Measurements from ENCODE around the gene ARMC7. TPM values are rescaled to one million over a fixed set of nuclear protein-coding genes. Genes with fewer than 3 reads are reported as not detected.

ARMC7 gene
- total RNA-seq, 4 donors from 2014 or later, result 10.6 to 14.7 (median 11.9) TPM

- no peak for DNase-seq (ENCODE audit: low spot score in 2 of 2)
Observed at GRCh38 chr17:75079023-75079373, 30.8 kb upstream of the ARMC7 start.

GRCh38 chr17:75081611-75082540 lies 27.9 kb upstream of the ARMC7 start:
- intact Hi-C loops (cut with DNase I; ENCODE audit: low total_unique reads), result no loop called here
- DNase-seq (ENCODE audit: low spot score in 2 of 2), result no peak
- TF ChIP-seq, protein P1, sequence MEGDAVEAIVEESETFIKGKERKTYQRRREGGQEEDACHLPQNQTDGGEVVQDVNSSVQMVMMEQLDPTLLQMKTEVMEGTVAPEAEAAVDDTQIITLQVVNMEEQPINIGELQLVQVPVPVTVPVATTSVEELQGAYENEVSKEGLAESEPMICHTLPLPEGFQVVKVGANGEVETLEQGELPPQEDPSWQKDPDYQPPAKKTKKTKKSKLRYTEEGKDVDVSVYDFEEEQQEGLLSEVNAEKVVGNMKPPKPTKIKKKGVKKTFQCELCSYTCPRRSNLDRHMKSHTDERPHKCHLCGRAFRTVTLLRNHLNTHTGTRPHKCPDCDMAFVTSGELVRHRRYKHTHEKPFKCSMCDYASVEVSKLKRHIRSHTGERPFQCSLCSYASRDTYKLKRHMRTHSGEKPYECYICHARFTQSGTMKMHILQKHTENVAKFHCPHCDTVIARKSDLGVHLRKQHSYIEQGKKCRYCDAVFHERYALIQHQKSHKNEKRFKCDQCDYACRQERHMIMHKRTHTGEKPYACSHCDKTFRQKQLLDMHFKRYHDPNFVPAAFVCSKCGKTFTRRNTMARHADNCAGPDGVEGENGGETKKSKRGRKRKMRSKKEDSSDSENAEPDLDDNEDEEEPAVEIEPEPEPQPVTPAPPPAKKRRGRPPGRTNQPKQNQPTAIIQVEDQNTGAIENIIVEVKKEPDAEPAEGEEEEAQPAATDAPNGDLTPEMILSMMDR (IDR thresholded peaks at IDR 0.05), result no peak
- no peak for TF ChIP-seq POLR2A (IDR thresholded peaks at IDR 0.05)
- H3K4me3 ChIP-seq (ENCODE audit: low read depth, poor library complexity, severe bottlenecking), result no peak overlapping the region
- 83 to 86% methylated on average over 13 of the region's 13 CpGs for WGBS, 2 donors

More at GRCh38 chr17:75079023-75079373, 30.8 kb upstream of the ARMC7 start:
- 46 to 56% methylated on average over 7 to 8 of the region's 8 CpGs for WGBS, 2 donors
- TF ChIP-seq POLR2A (IDR thresholded peaks at IDR 0.05), result no peak
- TF ChIP-seq, protein P1 (IDR thresholded peaks at IDR 0.05), result no peak
- intact Hi-C loops (cut with DNase I; ENCODE audit: low total_unique reads), result no loop called here
- no peak overlapping the region for H3K4me3 ChIP-seq (ENCODE audit: low read depth, poor library complexity, severe bottlenecking)

DNA sequence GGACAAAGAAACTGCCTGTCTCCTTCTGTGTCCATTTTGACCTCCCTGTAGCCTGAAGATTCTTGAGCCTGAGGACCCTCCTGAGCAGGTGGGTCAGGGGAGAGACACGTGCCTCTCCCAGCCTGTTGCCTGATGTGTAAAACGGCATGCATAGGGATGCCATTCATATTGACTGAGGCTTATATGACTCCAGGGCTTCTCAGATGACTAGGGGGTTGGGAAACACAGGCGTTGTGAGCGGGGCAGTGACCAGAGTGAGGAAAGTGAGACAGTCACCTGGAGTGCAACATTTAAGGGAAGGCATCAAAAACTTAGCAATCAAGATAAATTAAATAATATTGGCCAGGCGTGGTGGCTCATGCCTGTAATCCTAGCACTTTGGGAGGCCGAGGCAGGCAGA lies 27.1 kb upstream of the ARMC7 start:
- WGBS, 2 donors, result 81 to 88% methylated on average over 6 of the region's 6 CpGs
- intact Hi-C loops (cut with DNase I; ENCODE audit: low total_unique reads), result no loop called here
- no peak for DNase-seq (ENCODE audit: low spot score in 2 of 2)
- H3K4me3 ChIP-seq (ENCODE audit: low read depth, poor library complexity, severe bottlenecking), result no peak overlapping the region
- TF ChIP-seq POLR2A (IDR thresholded peaks at IDR 0.05), result no peak
- TF ChIP-seq, protein P1 (IDR thresholded peaks at IDR 0.05), result no peak

GRCh38 chr17:75084039-75084660 lies 25.6 kb upstream of the ARMC7 start:
- WGBS, 2 donors, result 59 to 70% methylated on average over 11 to 14 of the region's 14 CpGs
- TF ChIP-seq, protein P1 (IDR thresholded peaks at IDR 0.05), result no peak
- no peak for TF ChIP-seq POLR2A (IDR thresholded peaks at IDR 0.05)
- no peak for DNase-seq (ENCODE audit: low spot score in 2 of 2)
- intact Hi-C loops (cut with DNase I; ENCODE audit: low total_unique reads), result no loop called here
- H3K4me3 ChIP-seq (ENCODE audit: low read depth, poor library complexity, severe bottlenecking), result no peak overlapping the region

DNA sequence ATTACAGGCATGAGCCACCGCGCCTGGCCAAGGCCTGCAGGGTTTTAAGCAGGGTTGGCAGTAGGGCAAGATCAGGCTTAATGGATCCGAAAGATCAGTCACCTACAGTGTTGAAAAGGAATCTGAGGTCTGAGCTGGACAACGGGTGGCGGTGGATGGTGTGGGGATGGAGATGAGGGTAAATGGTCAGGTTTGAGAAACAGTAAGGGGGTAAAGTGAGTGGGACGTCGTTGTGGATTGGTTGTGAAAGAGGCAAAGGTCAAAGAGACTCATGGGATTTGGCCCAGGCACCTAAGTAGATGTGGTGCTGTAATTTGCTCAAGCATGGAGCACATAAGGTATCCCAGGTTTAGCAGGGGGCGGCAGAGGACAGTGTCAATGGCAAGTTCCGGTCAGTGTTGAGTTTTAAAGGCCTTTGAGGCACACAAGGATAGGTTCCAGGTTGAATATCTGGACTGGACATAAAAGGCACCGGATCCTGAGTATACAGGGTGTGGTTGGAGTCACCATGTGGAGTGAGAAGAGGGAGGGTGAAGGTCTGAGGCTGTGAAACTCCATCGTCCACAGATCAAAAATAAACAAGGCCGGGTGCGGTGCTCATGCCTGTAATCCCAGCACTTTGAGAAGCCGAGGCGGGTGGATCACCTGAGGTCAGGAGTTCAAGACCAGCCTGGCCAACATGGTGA lies 23.1 kb upstream of the ARMC7 start:
- intact Hi-C loops (cut with DNase I; ENCODE audit: low total_unique reads), result no loop called here
- TF ChIP-seq, protein P1 (IDR thresholded peaks at IDR 0.05), result no peak
- TF ChIP-seq POLR2A (IDR thresholded peaks at IDR 0.05), result no peak
- DNase-seq (ENCODE audit: low spot score in 2 of 2), result no peak
- WGBS, 2 donors, result 75 to 79% methylated on average over 15 of the region's 15 CpGs
- H3K4me3 ChIP-seq (ENCODE audit: low read depth, poor library complexity, severe bottlenecking), result no peak overlapping the region
